Hepatocyte (in vitro differentiated cells): ENCODE data around the gene PRL.

Experiments used
- CTCF ChIP-seq: fragments of 200-600 bp; sonication (generic); IDR thresholded peaks from 2 replicates; pipeline ENCODE4 v1.5.1; 2016; ENCODE audit warnings: antibody characterized with exemption, mild to moderate bottlenecking; ENCODE audit not compliant: poor library complexity
- EZH2 ChIP-seq: fragments of 200-600 bp; sonication (generic); IDR thresholded peaks from 2 replicates; pipeline ENCODE4 v1.6.1; 2016; ENCODE audit warnings: antibody characterized with exemption, mild to moderate bottlenecking, borderline replicate concordance
- EZH2phosphoT487 ChIP-seq: fragments of 200-600 bp; sonication (generic); IDR thresholded peaks from one replicate; pipeline ENCODE4 v1.6.1; 2018; ENCODE audit warnings: antibody characterized with exemption, mild to moderate bottlenecking, low read depth, moderate library complexity; ENCODE audit not compliant: unreplicated experiment, severe bottlenecking

GRCh38 chr6:22328474-22328873 is 31.6 kb upstream of the PRL start:
- TF ChIP-seq EZH2: no peak
- TF ChIP-seq CTCF: no peak
- no peak for TF ChIP-seq EZH2phosphoT487
